Astrocyte (in vitro differentiated cells and primary cell): ENCODE measurements around the gene NFATC4.

Experiments used
- EZH2 ChIP-seq: IDR thresholded peaks from 2 replicates; pipeline ENCODE4 v1.6.1; 2012; ENCODE audit warnings: mild to moderate bottlenecking, low read length, inconsistent platforms; ENCODE audit not compliant: insufficient read depth
- TF ChIP-seq, protein P1 (sequence below): IDR thresholded peaks from 2 replicates; pipeline ENCODE4 v1.5.1; 2011; ENCODE audit warnings: low read depth, mild to moderate bottlenecking, inconsistent platforms, low read length, moderate library complexity; ENCODE audit not compliant: insufficient read depth

DNA sequence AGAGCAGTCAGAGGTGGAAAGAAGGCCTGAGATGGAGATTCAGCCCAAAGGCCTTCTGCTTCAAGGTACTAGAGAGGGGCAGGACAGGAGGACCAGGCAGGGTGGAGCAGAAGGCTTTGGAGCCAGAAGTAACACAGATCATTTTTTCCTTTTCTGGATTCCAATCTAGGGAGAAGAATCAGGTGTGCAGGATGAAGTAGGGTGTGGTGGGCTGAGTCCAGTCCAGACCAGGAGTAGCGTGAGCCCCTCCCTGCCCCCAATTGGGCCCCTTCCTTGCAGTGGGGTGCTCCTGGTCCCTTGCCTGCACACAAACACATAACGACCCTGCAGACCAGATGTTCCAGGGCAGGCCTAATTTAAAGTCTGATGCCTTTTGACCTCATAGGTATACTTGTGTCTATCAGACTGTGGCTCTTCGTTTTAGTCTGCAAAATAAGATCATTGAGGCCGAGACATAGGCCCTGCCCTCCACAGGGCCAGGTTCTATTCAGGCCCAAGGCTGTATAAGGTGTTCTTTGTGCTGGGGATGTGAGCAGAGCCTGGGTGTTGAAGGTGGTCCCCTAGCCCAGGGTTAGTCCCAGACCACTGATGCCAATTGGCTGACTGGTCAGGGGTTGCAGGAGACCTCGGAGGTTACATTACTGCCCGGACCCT lies 29.8 kb downstream of the NFATC4 start:
- TF ChIP-seq, protein P1, sequence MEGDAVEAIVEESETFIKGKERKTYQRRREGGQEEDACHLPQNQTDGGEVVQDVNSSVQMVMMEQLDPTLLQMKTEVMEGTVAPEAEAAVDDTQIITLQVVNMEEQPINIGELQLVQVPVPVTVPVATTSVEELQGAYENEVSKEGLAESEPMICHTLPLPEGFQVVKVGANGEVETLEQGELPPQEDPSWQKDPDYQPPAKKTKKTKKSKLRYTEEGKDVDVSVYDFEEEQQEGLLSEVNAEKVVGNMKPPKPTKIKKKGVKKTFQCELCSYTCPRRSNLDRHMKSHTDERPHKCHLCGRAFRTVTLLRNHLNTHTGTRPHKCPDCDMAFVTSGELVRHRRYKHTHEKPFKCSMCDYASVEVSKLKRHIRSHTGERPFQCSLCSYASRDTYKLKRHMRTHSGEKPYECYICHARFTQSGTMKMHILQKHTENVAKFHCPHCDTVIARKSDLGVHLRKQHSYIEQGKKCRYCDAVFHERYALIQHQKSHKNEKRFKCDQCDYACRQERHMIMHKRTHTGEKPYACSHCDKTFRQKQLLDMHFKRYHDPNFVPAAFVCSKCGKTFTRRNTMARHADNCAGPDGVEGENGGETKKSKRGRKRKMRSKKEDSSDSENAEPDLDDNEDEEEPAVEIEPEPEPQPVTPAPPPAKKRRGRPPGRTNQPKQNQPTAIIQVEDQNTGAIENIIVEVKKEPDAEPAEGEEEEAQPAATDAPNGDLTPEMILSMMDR: no peak
- no peak for TF ChIP-seq EZH2
